GM20000 (cell line): ENCODE data around the gene LRRC23.

Experiments used
- DNase-seq: peaks from one replicate; pipeline ENCODE4 v3.0.0; 2012; ENCODE audit warnings: low spot score
- TF ChIP-seq, protein P1 (sequence below): IDR thresholded peaks from 2 replicates; pipeline ENCODE4 v1.5.1; 2012; ENCODE audit warnings: mild to moderate bottlenecking, control low read depth; ENCODE audit errors: extremely low read depth, missing control alignments

LRRC23 gene

DNA sequence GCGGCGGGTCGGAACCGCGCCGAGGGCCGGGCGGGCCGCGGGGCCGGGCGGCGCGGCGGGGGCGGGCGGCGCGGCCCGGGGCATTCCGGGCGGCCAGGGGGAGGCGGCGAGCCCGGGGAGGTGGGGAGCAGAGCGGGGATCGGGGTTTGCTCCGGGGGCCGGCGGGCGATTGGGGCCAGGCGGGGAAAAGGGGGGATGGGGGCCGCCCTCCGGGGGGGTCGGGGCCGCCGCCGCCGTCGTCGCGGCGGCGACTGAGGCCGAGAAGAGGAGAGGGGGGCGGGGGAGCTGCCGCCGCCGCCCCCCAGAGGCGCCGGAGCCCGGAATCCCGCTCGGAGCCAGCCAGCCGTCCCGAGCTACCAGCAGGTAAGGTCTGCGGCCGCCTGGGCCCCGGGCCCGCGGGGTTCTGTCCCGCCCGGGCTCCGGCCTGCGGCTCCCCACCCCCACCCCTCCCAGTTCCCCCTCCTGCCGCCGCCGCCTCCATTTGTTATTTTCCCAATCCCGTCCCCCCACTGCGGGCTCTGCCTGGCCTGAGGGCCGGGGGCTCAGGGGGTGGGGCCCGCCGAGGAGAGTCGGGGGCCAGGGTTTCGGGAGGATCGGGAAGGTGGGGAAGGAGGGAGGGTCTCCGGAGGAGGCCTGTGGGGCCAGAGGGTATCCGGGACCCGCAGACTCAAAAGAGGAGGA lies 23.5 kb downstream of the LRRC23 start:
- TF ChIP-seq, protein P1, sequence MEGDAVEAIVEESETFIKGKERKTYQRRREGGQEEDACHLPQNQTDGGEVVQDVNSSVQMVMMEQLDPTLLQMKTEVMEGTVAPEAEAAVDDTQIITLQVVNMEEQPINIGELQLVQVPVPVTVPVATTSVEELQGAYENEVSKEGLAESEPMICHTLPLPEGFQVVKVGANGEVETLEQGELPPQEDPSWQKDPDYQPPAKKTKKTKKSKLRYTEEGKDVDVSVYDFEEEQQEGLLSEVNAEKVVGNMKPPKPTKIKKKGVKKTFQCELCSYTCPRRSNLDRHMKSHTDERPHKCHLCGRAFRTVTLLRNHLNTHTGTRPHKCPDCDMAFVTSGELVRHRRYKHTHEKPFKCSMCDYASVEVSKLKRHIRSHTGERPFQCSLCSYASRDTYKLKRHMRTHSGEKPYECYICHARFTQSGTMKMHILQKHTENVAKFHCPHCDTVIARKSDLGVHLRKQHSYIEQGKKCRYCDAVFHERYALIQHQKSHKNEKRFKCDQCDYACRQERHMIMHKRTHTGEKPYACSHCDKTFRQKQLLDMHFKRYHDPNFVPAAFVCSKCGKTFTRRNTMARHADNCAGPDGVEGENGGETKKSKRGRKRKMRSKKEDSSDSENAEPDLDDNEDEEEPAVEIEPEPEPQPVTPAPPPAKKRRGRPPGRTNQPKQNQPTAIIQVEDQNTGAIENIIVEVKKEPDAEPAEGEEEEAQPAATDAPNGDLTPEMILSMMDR, result no peak
- DNase-seq, result peak; percentile 73

DNA sequence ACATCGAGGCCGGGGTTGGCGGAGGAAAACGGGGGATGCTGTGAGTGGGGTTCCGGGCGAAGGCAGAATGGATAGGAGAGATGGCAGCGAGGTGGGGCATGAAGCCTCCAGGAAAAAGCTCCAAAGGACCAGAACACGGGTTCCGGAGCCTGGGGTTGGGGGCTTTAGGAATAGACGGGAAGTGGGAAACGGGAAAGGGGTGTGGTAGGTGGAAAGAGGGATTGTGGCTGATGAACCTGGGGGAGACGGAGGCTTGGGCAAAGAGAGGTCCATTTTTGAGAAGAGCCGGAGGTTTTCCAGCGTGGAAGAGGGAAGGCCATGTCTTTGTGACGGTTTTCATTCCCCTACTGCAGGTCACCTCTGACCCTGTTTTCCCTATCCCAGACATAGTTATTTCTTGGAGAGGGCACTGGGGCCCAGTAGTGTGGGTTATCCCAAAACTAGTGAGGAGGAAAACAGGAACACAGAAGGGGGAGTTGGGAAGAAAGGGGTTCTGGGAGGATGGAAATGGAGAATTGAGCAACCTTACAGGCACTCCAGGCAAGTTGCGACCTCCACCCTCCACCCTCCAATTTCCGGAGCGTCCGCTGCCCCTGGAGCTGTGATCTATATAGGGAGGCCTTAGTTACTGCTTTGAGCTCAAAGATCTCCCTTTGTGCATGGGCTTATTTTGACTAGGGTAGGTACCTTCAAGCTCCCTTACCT lies 24.2 kb downstream of the LRRC23 start:
- no peak for DNase-seq
- TF ChIP-seq, protein P1, result no peak

DNA sequence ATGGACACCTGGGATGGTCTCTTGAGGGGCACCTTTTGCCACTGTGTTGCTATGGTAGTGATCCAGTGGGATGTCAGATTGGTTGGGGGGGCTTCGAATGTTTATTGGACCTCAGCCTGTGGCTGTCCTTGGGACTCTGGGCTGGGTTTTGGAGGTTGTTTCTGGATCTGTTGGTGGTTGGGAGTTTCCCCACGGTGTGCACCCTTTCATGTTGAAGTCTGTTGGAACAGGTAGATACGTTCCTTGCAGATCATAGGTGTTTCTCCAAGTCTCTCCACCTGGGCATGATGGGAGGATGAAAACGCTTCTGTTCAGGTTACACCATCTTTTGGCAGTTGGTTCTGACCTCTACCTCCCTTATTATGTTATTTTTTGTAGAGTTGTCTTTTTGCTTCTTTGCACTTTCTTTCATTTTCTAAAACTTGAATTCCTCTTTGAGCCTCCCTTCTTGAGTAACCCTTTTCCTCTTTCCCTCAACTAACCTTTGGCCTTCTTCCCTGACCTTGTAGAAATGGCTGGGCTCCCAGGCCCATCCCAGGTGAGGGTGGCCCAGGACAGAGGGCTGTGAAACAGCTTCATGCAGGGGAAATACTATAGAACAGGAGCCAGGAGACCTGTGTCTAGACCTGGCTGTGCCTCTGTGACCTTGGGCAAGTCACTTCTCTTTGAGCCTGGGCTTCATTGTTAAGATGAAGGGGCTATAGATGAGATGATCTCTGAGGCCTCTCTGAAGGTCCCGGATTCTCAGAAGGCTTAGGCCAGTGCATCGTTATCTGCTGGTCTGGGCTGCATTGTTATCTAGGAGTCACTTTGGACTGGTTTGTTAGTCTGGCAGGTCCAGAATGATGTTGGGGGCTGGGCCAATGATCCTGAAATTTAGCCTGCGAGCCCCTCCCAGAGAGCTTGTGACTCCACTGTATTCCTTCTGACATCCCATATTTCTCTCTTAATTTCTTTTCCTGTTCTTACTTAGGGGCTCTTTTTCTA lies 25.1 kb downstream of the LRRC23 start:
- no peak for DNase-seq
- TF ChIP-seq, protein P1, result no peak

DNA sequence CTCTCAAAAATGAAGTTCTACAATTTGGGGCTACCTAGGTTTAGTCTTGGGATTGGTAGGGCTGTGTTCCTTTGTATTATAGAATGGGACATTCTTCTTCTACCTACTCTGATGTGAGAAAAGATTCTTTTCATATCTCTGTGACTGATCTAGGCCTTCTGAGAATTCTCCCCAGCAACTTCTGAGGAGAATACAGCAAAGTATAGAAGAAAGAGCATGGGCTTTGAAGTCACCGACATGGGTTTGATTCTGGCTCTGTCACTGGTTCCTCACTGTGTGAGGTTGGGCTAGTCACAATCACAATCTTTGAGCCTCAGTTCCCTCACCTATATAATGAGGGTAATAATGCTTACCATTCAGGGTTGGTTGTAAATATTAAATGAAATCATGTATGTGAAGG lies 28.1 kb downstream of the LRRC23 start:
- no peak for DNase-seq
- TF ChIP-seq, protein P1, result no peak

DNA sequence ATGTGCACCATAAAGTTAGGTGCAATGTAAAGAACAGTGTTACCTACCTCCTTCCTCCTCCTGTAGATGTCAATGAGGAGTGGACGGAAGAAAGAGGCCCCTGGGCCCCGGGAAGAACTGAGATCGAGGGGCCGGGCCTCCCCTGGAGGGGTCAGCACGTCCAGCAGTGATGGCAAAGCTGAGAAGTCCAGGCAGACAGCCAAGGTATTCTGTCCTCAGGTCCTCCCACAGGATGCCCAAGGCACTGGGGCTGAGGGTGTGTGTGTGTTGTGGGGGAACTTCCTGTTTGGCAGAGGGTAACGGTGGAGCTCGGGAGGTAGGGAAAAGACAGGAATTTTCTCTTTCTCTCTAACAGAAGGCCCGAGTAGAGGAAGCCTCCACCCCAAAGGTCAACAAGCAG lies 29.5 kb downstream of the LRRC23 start:
- DNase-seq, result no peak
- TF ChIP-seq, protein P1, result no peak

DNA sequence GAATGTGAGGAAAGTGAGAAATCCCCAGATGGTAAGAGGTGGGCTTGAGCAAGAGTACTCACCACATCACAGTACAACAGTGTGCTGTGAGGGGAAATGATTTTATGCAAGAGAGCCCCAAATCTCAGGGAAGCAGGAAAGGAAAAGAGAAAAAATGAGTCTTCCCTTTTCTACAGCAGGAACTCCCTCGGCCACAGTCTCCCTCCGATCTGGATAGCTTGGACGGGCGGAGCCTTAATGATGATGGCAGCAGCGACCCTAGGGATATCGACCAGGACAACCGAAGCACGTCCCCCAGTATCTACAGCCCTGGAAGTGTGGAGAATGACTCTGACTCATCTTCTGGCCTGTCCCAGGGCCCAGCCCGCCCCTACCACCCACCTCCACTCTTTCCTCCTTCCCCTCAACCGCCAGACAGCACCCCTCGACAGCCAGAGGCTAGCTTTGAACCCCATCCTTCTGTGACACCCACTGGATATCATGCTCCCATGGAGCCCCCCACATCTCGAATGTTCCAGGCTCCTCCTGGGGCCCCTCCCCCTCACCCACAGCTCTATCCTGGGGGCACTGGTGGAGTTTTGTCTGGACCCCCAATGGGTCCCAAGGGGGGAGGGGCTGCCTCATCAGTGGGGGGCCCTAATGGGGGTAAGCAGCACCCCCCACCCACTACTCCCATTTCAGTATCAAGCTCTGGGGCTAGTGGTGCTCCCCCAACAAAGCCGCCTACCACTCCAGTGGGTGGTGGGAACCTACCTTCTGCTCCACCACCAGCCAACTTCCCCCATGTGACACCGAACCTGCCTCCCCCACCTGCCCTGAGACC lies 31.0 kb downstream of the LRRC23 start:
- TF ChIP-seq, protein P1, result no peak

More for the DNA sequence above, 31.0 kb downstream of the LRRC23 start:
- DNase-seq, result no peak
